NCI-H128 (cell line): Measurements from ENCODE around the gene LPAR3.

Experiments
- DNase-seq: peaks from one replicate; lab custom pipeline; 2025; ENCODE audit not compliant: unreplicated experiment; lab: John Stamatoyannopoulos, UW

Gene LPAR3

GRCh38 chr1:84859866-84860265, 33.1 kb downstream of the LPAR3 start:
- no peak for DNase-seq

GRCh38 chr1:84857906-84858305, 35.1 kb downstream of the LPAR3 start:
- DNase-seq, result no peak

- no peak for DNase-seq
Measured at GRCh38 chr1:84856726-84857270, 36.2 kb downstream of the LPAR3 start.

GRCh38 chr1:84855691-84856630, 37.0 kb downstream of the LPAR3 start:
- no peak for DNase-seq

- DNase-seq, result no peak
Measured at GRCh38 chr1:84855168-84855567, 37.8 kb downstream of the LPAR3 start.

- no peak for DNase-seq
Measured at GRCh38 chr1:84853741-84854721, 39.0 kb downstream of the LPAR3 start.

- DNase-seq, result no peak
Measured at GRCh38 chr1:84851839-84852238, 41.2 kb downstream of the LPAR3 start.

GRCh38 chr1:84849357-84849975, 43.5 kb downstream of the LPAR3 start:
- DNase-seq, result no peak

GRCh38 chr1:84847253-84848250, 45.5 kb downstream of the LPAR3 start:
- peak; percentile 65 for DNase-seq

- DNase-seq, result no peak
Measured at GRCh38 chr1:84846387-84846786, 46.6 kb downstream of the LPAR3 start.

GRCh38 chr1:84845357-84845756, 47.6 kb downstream of the LPAR3 start:
- DNase-seq, result no peak

- DNase-seq, result no peak
Measured at GRCh38 chr1:84844094-84844493, 48.9 kb downstream of the LPAR3 start.

GRCh38 chr1:84842748-84843231, 50.2 kb downstream of the LPAR3 start:
- no peak for DNase-seq

- DNase-seq, result no peak
Measured at GRCh38 chr1:84841971-84842370, 51.0 kb downstream of the LPAR3 start.

GRCh38 chr1:84840346-84840745, 52.7 kb downstream of the LPAR3 start:
- no peak for DNase-seq

- no peak for DNase-seq
Measured at GRCh38 chr1:84839544-84839943, 53.5 kb downstream of the LPAR3 start.

- DNase-seq, result no peak
Measured at GRCh38 chr1:84836145-84836544, 56.9 kb downstream of the LPAR3 start.

GRCh38 chr1:84835169-84835568, 57.8 kb downstream of the LPAR3 start:
- DNase-seq, result no peak

GRCh38 chr1:84834419-84835064, 58.5 kb downstream of the LPAR3 start:
- no peak for DNase-seq
